Mesenchymal stem cell (in vitro differentiated cells and primary cell): Measurements from ENCODE around the gene CD2AP.

ENCODE experiments used
- DNase-seq: peaks from one replicate; pipeline ENCODE4 v3.0.0-alpha.2; 2013
- H2AFZ ChIP-seq: one replicate; pipeline ENCODE4 v1.6.1; 2013; ENCODE audit warnings: low read depth, mild to moderate bottlenecking, control low read depth, inconsistent platforms, low read length, moderate library complexity
- H2AK5ac ChIP-seq: 2 replicates; pipeline ENCODE4 v1.6.1; 2013; ENCODE audit warnings: low read length, moderate library complexity, mild to moderate bottlenecking, inconsistent platforms; ENCODE audit not compliant: severe bottlenecking
- H2BK120ac ChIP-seq: one replicate; pipeline ENCODE4 v1.6.1; 2013; ENCODE audit warnings: low read depth, mild to moderate bottlenecking, inconsistent platforms, low read length, moderate library complexity
- H2BK12ac ChIP-seq, 2 experiments: one replicate each; pipeline ENCODE4 v1.6.1; 2013; ENCODE audit warnings: inconsistent platforms in 2 of 2, low read length in 2 of 2, mild to moderate bottlenecking in 2 of 2, moderate library complexity in 2 of 2, control low read depth in 1 of 2
- H2BK15ac ChIP-seq: one replicate; pipeline ENCODE4 v1.6.1; 2013; ENCODE audit warnings: mild to moderate bottlenecking, low read depth, inconsistent platforms; ENCODE audit not compliant: poor library complexity, severe bottlenecking
- H2BK5ac ChIP-seq: 2 replicates; pipeline ENCODE4 v1.6.1; 2013; ENCODE audit warnings: low read depth, mild to moderate bottlenecking, low read length, control low read depth, inconsistent platforms; ENCODE audit not compliant: poor library complexity, severe bottlenecking
- H3K14ac ChIP-seq, 2 experiments: one replicate each; pipeline ENCODE4 v1.6.1; 2013; ENCODE audit warnings: inconsistent platforms in 2 of 2, low read length in 2 of 2, control low read depth in 1 of 2, mild to moderate bottlenecking in 1 of 2, moderate library complexity in 1 of 2
- H3K18ac ChIP-seq, 2 experiments: one replicate each; pipeline ENCODE4 v1.6.1; 2013; ENCODE audit warnings: inconsistent platforms in 2 of 2, low read length in 2 of 2, control low read depth in 1 of 2, low read depth in 1 of 2, mild to moderate bottlenecking in 1 of 2
- H3K23ac ChIP-seq, 2 experiments: one replicate each; pipeline ENCODE4 v1.6.1; 2013; ENCODE audit warnings: inconsistent platforms in 2 of 2, low read length in 2 of 2, mild to moderate bottlenecking in 2 of 2, moderate library complexity in 2 of 2, control low read depth in 1 of 2
- H3K27ac ChIP-seq: 2 replicates; pipeline ENCODE4 v1.5.1; 2013; ENCODE audit warnings: mild to moderate bottlenecking, moderate library complexity, low read length, control low read depth, inconsistent platforms; ENCODE audit not compliant: poor library complexity, severe bottlenecking
- H3K27me3 ChIP-seq, 2 experiments: 2 replicates each; pipeline versions ENCODE4 v1.6.1 to v1.7.0; 2013; ENCODE audit warnings: low read length in 2 of 2, mild to moderate bottlenecking in 2 of 2, moderate library complexity in 2 of 2, control low read depth in 1 of 2, inconsistent platforms in 1 of 2; ENCODE audit not compliant: control insufficient read depth in 1 of 2, insufficient read depth in 1 of 2
- H3K36me3 ChIP-seq, 2 experiments: 2 replicates each; pipeline versions ENCODE4 v1.6.1 to v1.7.0; 2013; ENCODE audit warnings: low read length in 2 of 2, control low read depth in 1 of 2, inconsistent platforms in 1 of 2, low read depth in 1 of 2, mild to moderate bottlenecking in 1 of 2; ENCODE audit not compliant: insufficient read depth in 2 of 2, control insufficient read depth in 1 of 2
- H3K4ac ChIP-seq, 2 experiments: one replicate each; pipeline ENCODE4 v1.6.1; 2013; ENCODE audit warnings: inconsistent platforms in 2 of 2, low read length in 2 of 2, mild to moderate bottlenecking in 2 of 2, moderate library complexity in 2 of 2, control low read depth in 1 of 2, low read depth in 1 of 2
- H3K4me1 ChIP-seq: 2 replicates; pipeline ENCODE4 v1.6.1; 2013; ENCODE audit warnings: low read depth, low read length, control low read depth; ENCODE audit not compliant: control insufficient read depth, insufficient read depth
- H3K4me2 ChIP-seq: 2 replicates; pipeline ENCODE4 v1.6.1; 2013; ENCODE audit warnings: low read length, mild to moderate bottlenecking, inconsistent platforms; ENCODE audit not compliant: poor library complexity, severe bottlenecking
- H3K4me3 ChIP-seq, 2 experiments: 2 replicates each; pipeline versions ENCODE4 v1.5.1 to v1.7.0; 2013; ENCODE audit warnings: low read length in 2 of 2, mild to moderate bottlenecking in 2 of 2, control low read depth in 1 of 2, low read depth in 1 of 2; ENCODE audit not compliant: insufficient read depth in 1 of 2
- H3K79me1 ChIP-seq: replicated peaks from 2 replicates; pipeline ENCODE4 v1.6.1; 2013; ENCODE audit warnings: mild to moderate bottlenecking, control low read depth, low read length, inconsistent platforms; ENCODE audit not compliant: poor library complexity, severe bottlenecking
- H3K9ac ChIP-seq: 2 replicates; pipeline ENCODE4 v1.7.0; 2013; ENCODE audit warnings: mild to moderate bottlenecking, low read length, moderate library complexity
- H3K9me3 ChIP-seq: 2 replicates; pipeline ENCODE4 v1.7.0; 2013; ENCODE audit warnings: mild to moderate bottlenecking, low read length; ENCODE audit not compliant: control insufficient read depth
- H4K8ac ChIP-seq: one replicate; pipeline ENCODE4 v1.6.1; 2013; ENCODE audit warnings: inconsistent platforms, mild to moderate bottlenecking, low read length, moderate library complexity
- H4K91ac ChIP-seq: one replicate; pipeline ENCODE4 v1.6.1; 2013; ENCODE audit warnings: mild to moderate bottlenecking, low read length, inconsistent platforms
- WGBS: methylation state at CpG from one replicate; pipeline ENCODE4 v1.1.7; 2013; ENCODE audit warnings: mixed read lengths; 5-methylcytosine and 5-hydroxymethylcytosine counted together

CD2AP gene

GRCh38 chr6:47603995-47604394, 126.4 kb downstream of the CD2AP start:
- no peak overlapping the region for H3K18ac ChIP-seq
- H3K9me3 ChIP-seq, result no peaks in the 10 kb centered on the region
- H3K14ac ChIP-seq, result no peak overlapping the region
- no peak overlapping the region for H2BK15ac ChIP-seq
- no peak overlapping the region for H2BK12ac ChIP-seq
- H3K36me3 ChIP-seq, result peaks cover 0 to 45% of the 10 kb centered on the region in 2 experiments
- H3K4ac ChIP-seq, result no peak overlapping the region
- H3K9ac ChIP-seq, result no peak overlapping the region
- H3K4me1 ChIP-seq, result no peaks in the 10 kb centered on the region
- H3K23ac ChIP-seq, result no peak overlapping the region
- H4K8ac ChIP-seq, result no peak overlapping the region
- DNase-seq, result no peak
- no peak overlapping the region for H3K27ac ChIP-seq
- no peak overlapping the region for H2BK5ac ChIP-seq
- H3K27me3 ChIP-seq, result no peaks in the 10 kb centered on the region
- WGBS, result no CpG with 5 or more reads among the region's 4 CpGs
- H2BK120ac ChIP-seq, result no peak overlapping the region
- peaks cover 4% of the 10 kb centered on the region for H3K79me1 ChIP-seq
- no peak overlapping the region for H2AFZ ChIP-seq
- no peak overlapping the region for H2AK5ac ChIP-seq
- no peak overlapping the region for H4K91ac ChIP-seq
- no peak overlapping the region for H3K4me3 ChIP-seq
- H3K4me2 ChIP-seq, result no peak overlapping the region

GRCh38 chr6:47621838-47622449, 144.4 kb downstream of the CD2AP start:
- Histone ChIP-seq H3K36me3 (peaks cover 13 to 67% of the 10 kb centered on the region in 2 experiments), H2AK5ac (no peak overlapping the region), H3K4me3 (no peak overlapping the region), H3K27me3 (no peaks in the 10 kb centered on the region), H3K14ac (no peak overlapping the region), H3K23ac (no peak overlapping the region), H3K27ac (no peak overlapping the region), H3K4me2 (no peak overlapping the region), H4K91ac (peak overlapping the region; percentile 39), H3K4ac (no peak overlapping the region), H2BK15ac (no peak overlapping the region), H2BK120ac (no peak overlapping the region), H3K9ac (no peak overlapping the region), H3K18ac (no peak overlapping the region), H4K8ac (no peak overlapping the region), H3K79me1 (peaks cover 15% of the 10 kb centered on the region), H2BK5ac (no peak overlapping the region), H2BK12ac (no peak overlapping the region), H3K9me3 (no peaks in the 10 kb centered on the region), H3K4me1 (no peaks in the 10 kb centered on the region), H2AFZ (no peak overlapping the region)
- DNase-seq, result no peak
- WGBS, result 93% methylated on average over 12 of the region's 12 CpGs

GRCh38 chr6:47626782-47627181, 149.2 kb downstream of the CD2AP start:
- H3K4me2 ChIP-seq, result no peak overlapping the region
- H2BK120ac ChIP-seq, result no peak overlapping the region
- no peak overlapping the region for H3K4me3 ChIP-seq
- H2BK12ac ChIP-seq, result no peak overlapping the region
- no peak overlapping the region for H3K4ac ChIP-seq
- H2AK5ac ChIP-seq, result no peak overlapping the region
- H3K27ac ChIP-seq, result no peak overlapping the region
- H4K91ac ChIP-seq, result no peak overlapping the region
- H2BK15ac ChIP-seq, result no peak overlapping the region
- no peak for DNase-seq
- H3K79me1 ChIP-seq, result peaks cover 11% of the 10 kb centered on the region
- H2AFZ ChIP-seq, result no peak overlapping the region
- H3K18ac ChIP-seq, result no peak overlapping the region
- no peaks in the 10 kb centered on the region for H3K27me3 ChIP-seq
- no peak overlapping the region for H2BK5ac ChIP-seq
- no peak overlapping the region for H4K8ac ChIP-seq
- peaks cover 10 to 25% of the 10 kb centered on the region in 2 experiments for H3K36me3 ChIP-seq
- no peak overlapping the region for H3K9ac ChIP-seq
- no peaks in the 10 kb centered on the region for H3K9me3 ChIP-seq
- no peak overlapping the region for H3K14ac ChIP-seq
- peaks cover 3% of the 10 kb centered on the region for H3K4me1 ChIP-seq
- H3K23ac ChIP-seq, result no peak overlapping the region
- no CpG with 5 or more reads among the region's 2 CpGs for WGBS

GRCh38 chr6:47628448-47629272, 151.1 kb downstream of the CD2AP start:
- Histone ChIP-seq H3K27ac (peak overlapping the region; percentile 47), H2AK5ac (no peak overlapping the region), H4K8ac (no peak overlapping the region), H3K9ac (no peak overlapping the region), H3K36me3 (peaks cover 0 to 10% of the 10 kb centered on the region in 2 experiments), H3K4me2 (no peak overlapping the region), H3K23ac (no peak overlapping the region), H2BK15ac (no peak overlapping the region), H3K4ac (no peak overlapping the region), H2AFZ (no peak overlapping the region), H3K27me3 (no peaks in the 10 kb centered on the region), H2BK5ac (no peak overlapping the region), H3K4me3 (no peak overlapping the region), H3K18ac (no peak overlapping the region), H3K9me3 (no peaks in the 10 kb centered on the region), H3K79me1 (no peaks in the 10 kb centered on the region), H3K4me1 (peaks cover 3% of the 10 kb centered on the region), H2BK120ac (no peak overlapping the region), H2BK12ac (no peak overlapping the region), H4K91ac (no peak overlapping the region), H3K14ac (no peak overlapping the region)
- 83% methylated on average over 2 of the region's 7 CpGs for WGBS
- no peak for DNase-seq
